Epidermal melanocyte (primary cell): ENCODE data around the gene FSCN2.
"Not testable (repeated sequence)": the region's sequence is repeated elsewhere in the genome, so short reads cannot be mapped to it uniquely, and the experiment has no call there.

Experiments
- DNase-seq: peaks from one replicate; pipeline ENCODE4 v3.0.0; 2011; ENCODE audit warnings: low spot score; ENCODE audit not compliant: insufficient read length

Gene FSCN2

DNA sequence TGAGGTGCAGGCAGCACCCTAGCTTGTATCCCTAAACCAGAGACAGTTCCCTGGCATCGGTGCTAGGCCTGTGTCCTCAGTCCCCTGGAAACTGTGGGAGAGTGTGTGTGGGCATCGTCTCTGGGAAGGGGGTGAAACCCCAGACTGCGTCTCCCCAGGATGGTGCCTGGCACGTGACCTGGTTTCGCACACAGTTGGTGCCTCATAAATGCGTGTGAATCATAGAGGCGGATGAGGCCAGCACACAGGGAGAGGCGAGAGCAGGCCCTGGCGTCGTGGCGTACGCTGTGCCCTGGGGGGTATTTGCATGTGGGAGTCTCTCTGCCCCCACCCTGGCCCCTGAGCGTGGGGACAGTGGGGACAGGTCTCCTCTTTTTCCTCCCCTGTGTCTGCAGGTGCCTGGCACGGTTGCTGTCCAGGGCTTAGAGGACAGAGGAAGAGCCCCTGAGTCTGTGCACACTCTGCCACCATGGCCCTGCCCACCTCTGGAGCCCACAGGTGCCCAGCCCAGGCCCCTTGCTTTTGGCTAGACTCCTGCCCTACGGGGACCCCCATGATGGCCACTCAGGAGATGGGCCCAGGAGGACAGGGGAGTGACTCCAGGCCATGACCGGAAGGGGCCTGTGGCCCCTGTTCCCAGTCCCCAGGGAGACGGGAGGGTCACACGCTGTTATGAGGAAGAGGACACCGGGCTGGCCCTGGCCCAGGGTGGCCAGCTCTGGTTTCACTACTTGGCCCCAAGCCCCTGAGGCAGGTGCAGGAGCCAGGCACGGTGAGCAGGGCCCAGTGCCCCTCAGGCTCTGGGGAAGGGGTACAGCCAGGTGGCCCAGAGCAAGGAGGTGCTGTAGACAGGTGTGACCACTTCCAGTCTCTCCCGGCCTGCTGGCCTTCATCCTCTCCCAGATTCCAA, 1.3 kb upstream of the FSCN2 start:
- DNase-seq: no peak

GRCh38 chr17:81528384-81528650, 140 bp downstream of the FSCN2 start:
- DNase-seq: no peak

- no peak for DNase-seq
Measured at GRCh38 chr17:81528651-81529436, 667 bp downstream of the FSCN2 start.

GRCh38 chr17:81529437-81529803, 1.2 kb downstream of the FSCN2 start:
- no peak for DNase-seq

DNA sequence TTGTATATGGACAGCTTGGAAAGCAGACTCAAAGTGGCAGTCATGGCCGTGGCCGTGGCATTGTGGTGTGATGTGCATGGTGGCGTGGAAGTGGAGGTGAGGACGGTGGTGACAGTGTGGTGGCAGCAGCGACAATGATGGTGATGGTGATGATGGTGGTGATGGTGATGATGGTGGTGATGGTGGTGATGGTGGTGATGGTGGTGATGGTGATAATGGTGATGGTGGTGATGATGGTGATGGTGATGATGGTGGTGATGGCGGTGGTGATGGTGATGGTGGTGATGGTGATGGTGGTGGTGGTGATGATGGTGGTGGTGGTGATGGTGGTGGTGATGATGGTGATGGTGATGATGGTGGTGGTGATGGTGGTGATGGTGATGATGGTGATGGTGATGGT, 2.8 kb downstream of the FSCN2 start:
- DNase-seq: not testable (repeated sequence)

DNA sequence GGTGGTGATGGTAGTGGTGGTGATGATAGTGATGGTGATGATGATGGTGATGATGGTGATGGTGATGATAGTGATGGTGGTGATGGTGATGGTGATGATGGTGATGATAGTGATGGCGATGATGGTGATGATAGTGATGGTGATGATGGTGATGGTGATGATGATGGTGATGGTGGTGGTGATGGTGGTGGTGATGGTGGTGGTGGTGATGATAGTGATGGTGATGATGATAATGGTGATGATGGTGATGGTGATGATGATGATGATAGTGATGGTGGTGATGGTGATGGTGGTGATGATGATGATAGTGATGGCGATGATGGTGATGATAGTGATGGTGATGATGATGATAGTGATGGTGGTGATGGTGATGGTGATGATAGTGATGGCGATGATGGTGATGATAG, 3.8 kb downstream of the FSCN2 start:
- DNase-seq: not testable (repeated sequence)

DNA sequence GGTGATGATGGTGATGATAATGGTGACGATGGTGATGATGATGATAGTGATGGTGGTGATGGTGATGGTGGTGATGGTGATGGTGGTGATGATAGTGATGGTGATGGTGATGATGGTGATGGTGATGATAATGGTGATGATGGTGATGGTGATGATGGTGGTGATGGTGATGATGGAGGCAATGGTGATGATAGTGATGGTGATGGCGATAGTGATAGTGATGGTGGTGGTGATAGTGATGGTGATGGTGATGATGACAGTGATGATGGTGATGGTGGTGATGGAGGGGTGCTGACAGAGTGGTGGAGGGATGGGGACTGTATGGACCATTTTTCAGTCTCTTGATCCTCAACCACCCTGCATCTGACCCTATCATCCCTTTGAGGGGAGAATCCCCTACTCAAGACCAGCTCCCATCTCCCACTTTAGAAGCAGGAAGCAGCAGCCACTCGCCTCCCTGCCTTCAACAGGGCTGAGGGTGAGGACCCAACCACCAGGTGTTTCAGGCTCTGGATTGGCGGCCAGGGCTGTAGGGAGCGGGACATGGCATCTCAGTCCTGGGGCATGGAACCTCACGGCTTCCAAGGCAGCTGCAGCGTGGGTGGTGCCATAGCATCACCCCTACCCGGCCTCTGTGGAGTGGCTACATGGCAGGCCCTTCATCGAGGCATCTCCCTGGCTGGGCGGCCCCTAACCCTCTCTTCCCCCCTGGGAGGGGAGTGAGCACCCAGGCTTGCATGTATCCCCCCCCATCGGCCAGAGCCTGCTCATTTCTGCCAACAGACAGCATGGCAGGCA, 4.5 kb downstream of the FSCN2 start:
- DNase-seq: no peak

- DNase-seq: no peak
Measured at GRCh38 chr17:81533339-81534141, 5.4 kb downstream of the FSCN2 start.

- no peak for DNase-seq
Measured at GRCh38 chr17:81534157-81535006, 6.2 kb downstream of the FSCN2 start.

GRCh38 chr17:81535007-81535328, 6.8 kb downstream of the FSCN2 start:
- no peak for DNase-seq

- DNase-seq: no peak
Measured at GRCh38 chr17:81535480-81536298, 7.5 kb downstream of the FSCN2 start.

DNA sequence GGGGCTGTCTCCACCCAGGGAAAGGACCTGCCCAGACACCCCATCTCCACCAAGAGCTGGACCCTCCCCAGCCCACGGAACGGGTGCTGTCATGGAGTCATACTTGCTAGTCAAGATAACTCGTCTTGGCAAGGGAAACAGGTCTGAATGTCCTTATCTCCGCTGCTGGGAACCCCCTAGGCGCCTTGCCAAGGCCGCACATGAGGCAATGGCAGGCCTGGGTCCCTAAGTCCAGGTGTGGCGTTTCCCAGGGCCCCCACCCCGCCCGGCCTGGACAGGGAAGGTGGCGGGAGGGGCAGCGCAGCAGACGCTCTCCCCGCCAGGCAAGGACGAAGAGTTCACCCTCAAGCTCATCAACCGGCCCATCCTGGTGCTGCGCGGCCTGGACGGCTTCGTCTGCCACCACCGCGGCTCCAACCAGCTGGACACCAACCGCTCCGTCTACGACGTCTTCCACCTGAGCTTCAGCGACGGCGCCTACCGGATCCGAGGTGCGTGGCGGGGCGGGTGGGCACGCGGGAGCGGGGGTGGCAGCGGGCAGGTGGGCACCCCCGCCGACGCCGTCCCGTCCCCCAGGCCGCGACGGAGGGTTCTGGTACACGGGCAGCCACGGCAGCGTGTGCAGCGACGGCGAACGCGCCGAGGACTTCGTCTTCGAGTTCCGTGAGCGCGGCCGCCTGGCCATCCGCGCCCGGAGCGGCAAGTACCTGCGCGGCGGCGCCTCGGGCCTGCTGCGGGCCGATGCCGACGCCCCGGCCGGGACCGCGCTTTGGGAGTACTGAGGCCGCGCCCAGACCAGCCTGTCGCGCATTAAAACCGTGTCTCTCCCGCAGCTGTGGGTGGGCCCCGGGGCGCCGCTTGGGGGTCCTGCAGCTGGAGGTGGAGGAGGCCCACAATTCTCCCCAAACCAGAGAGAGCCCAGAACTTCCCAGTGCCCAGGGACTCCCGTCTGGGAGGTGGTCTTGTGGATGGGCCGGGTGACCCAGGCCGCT, 8.4 kb downstream of the FSCN2 start:
- DNase-seq: no peak

DNA sequence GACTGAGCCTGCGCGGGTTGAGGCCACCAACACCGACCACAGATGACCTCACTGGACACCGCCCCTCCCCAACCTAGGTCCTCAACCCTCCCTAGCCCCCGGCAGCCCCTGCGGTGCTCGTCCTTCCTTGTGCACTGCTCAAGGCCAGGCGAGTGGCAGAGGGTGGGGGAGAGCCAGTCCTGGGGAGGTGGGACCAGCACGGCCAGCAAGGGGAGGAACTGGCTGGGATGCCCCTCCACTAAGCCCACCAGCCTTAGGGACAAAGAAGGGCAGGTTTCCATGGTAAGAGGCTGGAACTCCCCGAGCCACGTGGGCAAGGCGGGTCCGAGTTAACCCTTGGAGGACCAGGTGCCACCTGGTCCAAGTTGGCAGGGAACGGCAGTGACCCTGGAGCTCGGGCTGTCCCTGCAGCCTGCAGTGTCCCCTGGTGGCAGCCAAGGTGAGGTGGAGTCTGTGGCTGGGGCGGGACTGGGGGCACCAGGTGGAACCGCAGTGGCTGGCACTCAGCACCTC, 9.2 kb downstream of the FSCN2 start:
- DNase-seq: no peak

GRCh38 chr17:81537856-81538555, 9.8 kb downstream of the FSCN2 start:
- DNase-seq: no peak

- no peak for DNase-seq
Measured at GRCh38 chr17:81538651-81539570, 10.7 kb downstream of the FSCN2 start.

- DNase-seq: no peak
Measured at GRCh38 chr17:81539571-81539900, 11.4 kb downstream of the FSCN2 start.
